Smooth muscle cell (in vitro differentiated cells): ENCODE data around the gene GAS2L1. TPM values are rescaled to one million over a fixed set of nuclear protein-coding genes. Genes with fewer than 3 reads are reported as not detected.
A peak's percentile ranks its signal among the peaks of the same experiment; 100 is the strongest.

Experiments used
- DNase-seq: peaks from one replicate; lab custom pipeline; 2025; ENCODE audit not compliant: unreplicated experiment; lab: John Stamatoyannopoulos, UW
- H2AFZ ChIP-seq: fragments of 200-600 bp; sonication (generic); 2 replicates; pipeline ENCODE4 v1.6.0; 2016; ENCODE audit warnings: antibody characterized with exemption, low read depth, mild to moderate bottlenecking
- H3F3A ChIP-seq: fragments of 200-600 bp; sonication (generic); 2 replicates; pipeline ENCODE4 v1.6.0; 2017; ENCODE audit warnings: antibody characterized with exemption, low read depth
- H3K27ac ChIP-seq: fragments of 200-600 bp; sonication (generic); 2 replicates; pipeline ENCODE4 v1.5.1; 2016; ENCODE audit warnings: low read depth, mild to moderate bottlenecking
- H3K27me3 ChIP-seq: fragments of 200-600 bp; sonication (generic); 2 replicates; pipeline ENCODE4 v1.6.1; 2016; ENCODE audit warnings: low read depth, mild to moderate bottlenecking
- H3K36me3 ChIP-seq: fragments of 200-600 bp; sonication (generic); 2 replicates; pipeline ENCODE4 v1.5.1; 2016; ENCODE audit warnings: low read depth
- H3K4me1 ChIP-seq: fragments of 200-600 bp; sonication (generic); 2 replicates; pipeline ENCODE4 v1.5.1; 2016; ENCODE audit warnings: low read depth
- H3K4me2 ChIP-seq: fragments of 200-600 bp; sonication (generic); 2 replicates; pipeline ENCODE4 v1.6.0; 2016; ENCODE audit warnings: mild to moderate bottlenecking
- H3K4me3 ChIP-seq: fragments of 200-600 bp; sonication (generic); 2 replicates; pipeline ENCODE4 v1.5.1; 2016; ENCODE audit warnings: mild to moderate bottlenecking
- H3K79me2 ChIP-seq: fragments of 200-600 bp; sonication (generic); 2 replicates; pipeline ENCODE4 v1.6.0; 2016; ENCODE audit warnings: low read depth, mild to moderate bottlenecking
- H3K9ac ChIP-seq: fragments of 200-600 bp; sonication (generic); 2 replicates; pipeline ENCODE4 v1.6.0; 2016; ENCODE audit warnings: low read depth
- H3K9me3 ChIP-seq: fragments of 200-600 bp; sonication (generic); replicated peaks from 2 replicates; pipeline ENCODE4 v1.5.1; 2016; ENCODE audit warnings: low read depth
- H4K20me1 ChIP-seq: fragments of 200-600 bp; sonication (generic); 2 replicates; pipeline ENCODE4 v1.6.0; 2016; ENCODE audit warnings: low read depth
- WGBS: methylation state at CpG from one replicate; pipeline ENCODE4 v1.1.7; 2016; ENCODE audit warnings: low lambda C conversion rate; 5-methylcytosine and 5-hydroxymethylcytosine counted together
- polyA plus RNA-seq: library from polyadenylated mRNA; unstranded; fragments of >200 nt; fragmentation: Nextera tagmentation; extraction: Ambion mirVana; gene quantifications from 2 replicates; pipeline ENCODE4 v1.2.1, GENCODE V29; 2016
- total RNA-seq: library from RNA; depleted of rRNA; stranded (reverse); fragments of >200 nt; gene quantifications from 2 replicates; pipeline ENCODE4 v1.2.3, GENCODE V29; 2014
- TF ChIP-seq, protein P1 (sequence below): fragments of 200-600 bp; sonication (generic); IDR thresholded peaks from 2 replicates; pipeline ENCODE4 v1.5.1; 2017; ENCODE audit warnings: borderline replicate concordance, mild to moderate bottlenecking, antibody characterized with exemption; ENCODE audit not compliant: insufficient read depth, poor library complexity, severe bottlenecking

Gene GAS2L1
- total and polyA plus RNA-seq, 2 experiments from 2014 or later, result 7.8 to 31.7 TPM

DNA sequence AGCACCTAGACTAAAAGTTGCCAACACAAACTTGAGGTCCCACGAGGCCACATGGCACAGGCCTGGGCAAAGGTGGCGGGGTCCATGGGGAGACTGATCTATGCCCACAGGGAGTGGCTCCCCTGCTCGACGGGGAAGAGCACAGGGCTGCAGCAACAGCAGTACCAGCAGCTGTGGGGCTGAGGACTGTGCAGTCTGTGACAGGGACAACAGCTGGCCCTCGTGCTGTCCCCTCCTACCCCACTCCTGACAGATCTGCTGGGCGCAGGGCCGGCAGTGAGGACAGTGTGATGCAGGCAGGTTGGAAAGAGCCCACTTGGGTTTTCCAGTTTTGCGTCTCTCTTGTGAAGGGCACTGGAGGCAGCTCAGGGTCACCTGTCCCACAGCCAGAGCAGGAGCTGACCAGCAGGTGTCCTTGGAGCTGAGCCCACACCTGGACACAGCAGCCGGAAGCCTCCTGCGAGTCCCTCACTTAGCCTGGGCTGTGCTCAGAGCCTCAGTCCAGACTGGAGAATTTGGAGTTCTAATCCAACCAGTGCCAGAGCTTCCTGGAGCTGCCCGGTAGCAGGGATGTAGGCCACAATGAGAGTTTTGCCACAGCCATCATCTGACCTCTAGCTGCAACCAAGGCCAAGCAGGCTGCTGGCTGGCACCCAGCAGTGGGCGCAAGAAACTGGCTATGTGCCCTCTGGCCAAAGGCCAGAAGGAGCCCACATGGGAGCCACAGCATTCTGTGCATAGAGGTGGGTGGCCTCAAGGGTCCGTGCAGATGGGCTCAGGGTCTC, 3.6 kb upstream of the GAS2L1 start:
- peaks cover 29% of the 10 kb centered on the region for H3F3A ChIP-seq
- no peak overlapping the region for H2AFZ ChIP-seq
- TF ChIP-seq, protein P1, sequence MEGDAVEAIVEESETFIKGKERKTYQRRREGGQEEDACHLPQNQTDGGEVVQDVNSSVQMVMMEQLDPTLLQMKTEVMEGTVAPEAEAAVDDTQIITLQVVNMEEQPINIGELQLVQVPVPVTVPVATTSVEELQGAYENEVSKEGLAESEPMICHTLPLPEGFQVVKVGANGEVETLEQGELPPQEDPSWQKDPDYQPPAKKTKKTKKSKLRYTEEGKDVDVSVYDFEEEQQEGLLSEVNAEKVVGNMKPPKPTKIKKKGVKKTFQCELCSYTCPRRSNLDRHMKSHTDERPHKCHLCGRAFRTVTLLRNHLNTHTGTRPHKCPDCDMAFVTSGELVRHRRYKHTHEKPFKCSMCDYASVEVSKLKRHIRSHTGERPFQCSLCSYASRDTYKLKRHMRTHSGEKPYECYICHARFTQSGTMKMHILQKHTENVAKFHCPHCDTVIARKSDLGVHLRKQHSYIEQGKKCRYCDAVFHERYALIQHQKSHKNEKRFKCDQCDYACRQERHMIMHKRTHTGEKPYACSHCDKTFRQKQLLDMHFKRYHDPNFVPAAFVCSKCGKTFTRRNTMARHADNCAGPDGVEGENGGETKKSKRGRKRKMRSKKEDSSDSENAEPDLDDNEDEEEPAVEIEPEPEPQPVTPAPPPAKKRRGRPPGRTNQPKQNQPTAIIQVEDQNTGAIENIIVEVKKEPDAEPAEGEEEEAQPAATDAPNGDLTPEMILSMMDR, result no peak
- H3K4me3 ChIP-seq, result no peak overlapping the region
- no peaks in the 10 kb centered on the region for H3K27me3 ChIP-seq
- peaks cover 37% of the 10 kb centered on the region for H4K20me1 ChIP-seq
- H3K9ac ChIP-seq, result no peak overlapping the region
- peaks cover 4% of the 10 kb centered on the region for H3K4me1 ChIP-seq
- H3K36me3 ChIP-seq, result peaks cover 3% of the 10 kb centered on the region
- no peak for DNase-seq
- 84% methylated on average over 13 of the region's 13 CpGs for WGBS
- no peak overlapping the region for H3K27ac ChIP-seq
- no peaks in the 10 kb centered on the region for H3K9me3 ChIP-seq
- peaks cover 8% of the 10 kb centered on the region for H3K79me2 ChIP-seq
- no peak overlapping the region for H3K4me2 ChIP-seq

DNA sequence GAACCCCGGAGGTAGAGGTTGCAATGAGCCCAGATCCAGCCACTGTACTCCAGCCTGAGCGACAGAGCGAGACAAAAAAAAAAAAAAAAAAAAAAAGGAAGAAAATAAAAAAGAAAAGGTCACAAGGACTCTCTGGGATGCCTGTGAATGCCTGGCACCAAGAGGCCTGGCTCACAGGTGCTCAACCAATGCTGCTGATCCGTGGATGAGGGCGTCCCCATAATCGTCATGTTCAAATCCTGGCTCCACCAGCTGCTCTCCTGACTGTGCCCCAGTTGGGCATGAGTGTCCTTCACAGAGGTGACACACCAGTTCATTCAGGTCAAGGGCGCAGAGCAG, 645 bp upstream of the GAS2L1 start:
- peaks cover 6% of the 10 kb centered on the region for H3F3A ChIP-seq
- no peak for DNase-seq
- no peak overlapping the region for H2AFZ ChIP-seq
- no peak overlapping the region for H3K4me3 ChIP-seq
- TF ChIP-seq, protein P1, result no peak
- peaks cover 8% of the 10 kb centered on the region for H3K79me2 ChIP-seq
- peaks cover 6% of the 10 kb centered on the region for H3K4me1 ChIP-seq
- no peaks in the 10 kb centered on the region for H3K9me3 ChIP-seq
- no peaks in the 10 kb centered on the region for H3K36me3 ChIP-seq
- no peaks in the 10 kb centered on the region for H3K27me3 ChIP-seq
- no peak overlapping the region for H3K9ac ChIP-seq
- WGBS, result 70% methylated on average over 7 of the region's 7 CpGs
- no peak overlapping the region for H3K27ac ChIP-seq
- H3K4me2 ChIP-seq, result no peak overlapping the region
- H4K20me1 ChIP-seq, result peaks cover 12% of the 10 kb centered on the region

- TF ChIP-seq, protein P1, result no peak
- Histone ChIP-seq H2AFZ (peak overlapping the region; percentile 77), H3K36me3 (no peaks in the 10 kb centered on the region), H3K4me2 (peak overlapping the region; percentile 89), H3K27ac (peak overlapping the region; percentile 79), H3K9ac (peak overlapping the region; percentile 85), H3K27me3 (no peaks in the 10 kb centered on the region), H3K4me1 (peaks cover 7% of the 10 kb centered on the region), H3K4me3 (peak overlapping the region; percentile 66), H3K9me3 (no peaks in the 10 kb centered on the region), H4K20me1 (peaks cover 4% of the 10 kb centered on the region), H3K79me2 (peaks cover 8% of the 10 kb centered on the region), H3F3A (no peaks in the 10 kb centered on the region)
- peak; percentile 60 for DNase-seq
- 6% methylated on average over 41 of the region's 83 CpGs for WGBS
Observed at GRCh38 chr22:29306835-29307595, 565 bp downstream of the GAS2L1 start.
